ENCODE measurements around the gene DDX10.
A peak's percentile ranks its signal among the peaks of the same experiment; 100 is the strongest.
"Not testable (repeated sequence)": the region's sequence is repeated elsewhere in the genome, so short reads cannot be mapped to it uniquely, and the experiment has no call there.

Gene DDX10

GRCh38 chr11:108715239-108715638 lies 50.4 kb downstream of the DDX10 start:
- DNase-seq, result no peak

- DNase-seq, result no peak
Observed at GRCh38 chr11:108718466-108718865, 53.6 kb downstream of the DDX10 start.

- no peak for DNase-seq
Observed at GRCh38 chr11:108724974-108725689, 60.3 kb downstream of the DDX10 start.

GRCh38 chr11:108726077-108726800 lies 61.4 kb downstream of the DDX10 start:
- DNase-seq, result no peak

- DNase-seq, result no peak
Observed at GRCh38 chr11:108727665-108728064, 62.8 kb downstream of the DDX10 start.

GRCh38 chr11:108729227-108729871 lies 64.5 kb downstream of the DDX10 start:
- no peak for DNase-seq

GRCh38 chr11:108732395-108732794 lies 67.5 kb downstream of the DDX10 start:
- no peak for DNase-seq

GRCh38 chr11:108733479-108734116 lies 68.7 kb downstream of the DDX10 start:
- peak in 1 of 51 donors; percentile 14 for DNase-seq

GRCh38 chr11:108734283-108734682 lies 69.4 kb downstream of the DDX10 start:
- DNase-seq, result no peak

GRCh38 chr11:108734956-108735559 lies 70.2 kb downstream of the DDX10 start:
- DNase-seq, result no peak

GRCh38 chr11:108740132-108740531 lies 75.3 kb downstream of the DDX10 start:
- not testable (repeated sequence) for DNase-seq

GRCh38 chr11:108743851-108744250 lies 79.0 kb downstream of the DDX10 start:
- no peak for DNase-seq

GRCh38 chr11:108748968-108749367 lies 84.1 kb downstream of the DDX10 start:
- DNase-seq, result no peak

GRCh38 chr11:108751444-108751843 lies 86.6 kb downstream of the DDX10 start:
- no peak for DNase-seq

- DNase-seq, result no peak
Observed at GRCh38 chr11:108752297-108752751, 87.5 kb downstream of the DDX10 start.

- DNase-seq, result no peak
Observed at GRCh38 chr11:108754901-108755625, 90.2 kb downstream of the DDX10 start.

- DNase-seq, result no peak
Observed at GRCh38 chr11:108757630-108758029, 92.8 kb downstream of the DDX10 start.

GRCh38 chr11:108758458-108758857 lies 93.6 kb downstream of the DDX10 start:
- no peak for DNase-seq

GRCh38 chr11:108766596-108767173 lies 101.8 kb downstream of the DDX10 start:
- DNase-seq, result no peak

- DNase-seq, result no peak
Observed at GRCh38 chr11:108768370-108768769, 103.5 kb downstream of the DDX10 start.

Data from hypothalamus (tissue), 51 donors.